PC-3 (cell line): ENCODE data around the gene STAM.

Experiments used
- EZH2 ChIP-seq: fragments of 300-600 bp; sonication (generic); IDR thresholded peaks from one replicate; pipeline ENCODE4 v1.6.1; 2017; ENCODE audit warnings: antibody characterized with exemption, mild to moderate bottlenecking, low read length; ENCODE audit not compliant: unreplicated experiment
- EZH2phosphoT487 ChIP-seq: fragments of 300-600 bp; sonication (generic); IDR thresholded peaks from 2 replicates; pipeline ENCODE4 v1.6.1; 2018; ENCODE audit warnings: mild to moderate bottlenecking, antibody characterized with exemption, low read length, borderline replicate concordance
- TF ChIP-seq, protein P1 (sequence below): fragments of 300-600 bp; sonication (generic); conservative IDR thresholded peaks from 2 replicates; pipeline ENCODE4 v1.5.1; 2017; ENCODE audit warnings: antibody characterized with exemption, low read depth, mild to moderate bottlenecking, low read length

DNA sequence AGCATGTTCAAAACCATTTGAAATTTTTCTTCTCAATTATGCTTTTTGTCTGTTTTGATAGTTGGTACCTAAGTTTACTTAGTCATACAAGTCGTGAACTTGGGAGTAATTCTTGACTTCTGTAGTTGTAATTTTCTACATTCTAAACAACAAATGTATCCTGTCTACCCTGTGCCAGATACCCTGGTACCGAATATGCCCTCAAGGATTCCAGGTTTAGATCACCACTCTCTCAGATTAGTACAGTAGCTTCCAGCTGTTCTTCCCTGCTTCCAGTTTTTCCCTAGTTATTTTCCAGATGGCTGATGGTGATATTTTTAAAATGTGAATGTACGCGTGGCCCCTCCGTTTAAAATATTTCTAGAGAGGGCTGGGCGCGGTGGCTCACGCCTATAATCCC is 6.5 kb downstream of the STAM start:
- TF ChIP-seq, protein P1, sequence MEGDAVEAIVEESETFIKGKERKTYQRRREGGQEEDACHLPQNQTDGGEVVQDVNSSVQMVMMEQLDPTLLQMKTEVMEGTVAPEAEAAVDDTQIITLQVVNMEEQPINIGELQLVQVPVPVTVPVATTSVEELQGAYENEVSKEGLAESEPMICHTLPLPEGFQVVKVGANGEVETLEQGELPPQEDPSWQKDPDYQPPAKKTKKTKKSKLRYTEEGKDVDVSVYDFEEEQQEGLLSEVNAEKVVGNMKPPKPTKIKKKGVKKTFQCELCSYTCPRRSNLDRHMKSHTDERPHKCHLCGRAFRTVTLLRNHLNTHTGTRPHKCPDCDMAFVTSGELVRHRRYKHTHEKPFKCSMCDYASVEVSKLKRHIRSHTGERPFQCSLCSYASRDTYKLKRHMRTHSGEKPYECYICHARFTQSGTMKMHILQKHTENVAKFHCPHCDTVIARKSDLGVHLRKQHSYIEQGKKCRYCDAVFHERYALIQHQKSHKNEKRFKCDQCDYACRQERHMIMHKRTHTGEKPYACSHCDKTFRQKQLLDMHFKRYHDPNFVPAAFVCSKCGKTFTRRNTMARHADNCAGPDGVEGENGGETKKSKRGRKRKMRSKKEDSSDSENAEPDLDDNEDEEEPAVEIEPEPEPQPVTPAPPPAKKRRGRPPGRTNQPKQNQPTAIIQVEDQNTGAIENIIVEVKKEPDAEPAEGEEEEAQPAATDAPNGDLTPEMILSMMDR: no peak
- TF ChIP-seq EZH2 (no peak), EZH2phosphoT487 (no peak)
